H9 (cell line): ENCODE data around the gene FLVCR2. TPM values are rescaled to one million over a fixed set of nuclear protein-coding genes. Genes with fewer than 3 reads are reported as not detected.

ENCODE experiments used
- DNase-seq: peaks from one replicate; pipeline ENCODE4 v3.0.0-alpha.2; 2017
- H2AFZ ChIP-seq: one replicate; pipeline ENCODE4 v1.6.1; 2013; ENCODE audit warnings: mild to moderate bottlenecking, low read length, control low read depth, moderate library complexity
- H2AK5ac ChIP-seq: 2 replicates; pipeline ENCODE4 v1.6.1; 2013; ENCODE audit warnings: low read length, control low read depth, mixed read lengths; ENCODE audit not compliant: insufficient read length
- H2BK120ac ChIP-seq: one replicate; pipeline ENCODE4 v1.6.1; 2013; ENCODE audit warnings: low read depth, mild to moderate bottlenecking, low read length, control low read depth, inconsistent platforms; ENCODE audit not compliant: poor library complexity, severe bottlenecking
- H2BK12ac ChIP-seq: 2 replicates; pipeline ENCODE4 v1.6.1; 2013; ENCODE audit warnings: low read length, control low read depth, mixed read lengths, low read depth; ENCODE audit not compliant: insufficient read length
- H2BK15ac ChIP-seq: 2 replicates; pipeline ENCODE4 v1.6.1; 2013; ENCODE audit warnings: low read depth, low read length, control low read depth
- H2BK20ac ChIP-seq: one replicate; pipeline ENCODE4 v1.6.1; 2013; ENCODE audit warnings: low read depth, mild to moderate bottlenecking, low read length, control low read depth, inconsistent platforms; ENCODE audit not compliant: poor library complexity, severe bottlenecking
- H2BK5ac ChIP-seq: 2 replicates; pipeline ENCODE4 v1.6.1; 2013; ENCODE audit warnings: low read length, control low read depth, mixed read lengths; ENCODE audit not compliant: insufficient read length
- H3K14ac ChIP-seq: 2 replicates; pipeline ENCODE4 v1.6.1; 2013; ENCODE audit warnings: low read length, control low read depth; ENCODE audit not compliant: insufficient read depth
- H3K18ac ChIP-seq: 2 replicates; pipeline ENCODE4 v1.6.1; 2013; ENCODE audit warnings: low read depth, mild to moderate bottlenecking, mixed read lengths, low read length, control low read depth; ENCODE audit not compliant: insufficient read length
- H3K23ac ChIP-seq: 2 replicates; pipeline ENCODE4 v1.6.1; 2013; ENCODE audit warnings: low read length, control low read depth, mixed read lengths, low read depth; ENCODE audit not compliant: insufficient read length
- H3K23me2 ChIP-seq: 2 replicates; pipeline ENCODE4 v1.6.1; 2013; ENCODE audit warnings: low read depth, mild to moderate bottlenecking, mixed read lengths, low read length, control low read depth; ENCODE audit not compliant: insufficient read length, poor library complexity, severe bottlenecking
- H3K27ac ChIP-seq: 2 replicates; pipeline ENCODE4 v1.5.1; 2013; ENCODE audit warnings: low read length, control low read depth, mixed read lengths, low read depth; ENCODE audit not compliant: insufficient read length
- H3K27me3 ChIP-seq: 2 replicates; pipeline ENCODE4 v1.6.1; 2013; ENCODE audit warnings: low read length, control low read depth, inconsistent platforms; ENCODE audit not compliant: insufficient read depth
- H3K4ac ChIP-seq: 2 replicates; pipeline ENCODE4 v1.6.1; 2013; ENCODE audit warnings: low read depth, mild to moderate bottlenecking, control low read depth, inconsistent platforms, low read length, moderate library complexity
- H3K4me1 ChIP-seq: 2 replicates; pipeline ENCODE4 v1.6.1; 2013; ENCODE audit warnings: low read length, control low read depth, inconsistent platforms; ENCODE audit not compliant: insufficient read depth
- H3K4me2 ChIP-seq: 2 replicates; pipeline ENCODE4 v1.6.1; 2013; ENCODE audit warnings: low read length, control low read depth, mixed read lengths; ENCODE audit not compliant: insufficient read length, insufficient read depth
- H3K56ac ChIP-seq: 2 replicates; pipeline ENCODE4 v1.6.1; 2013; ENCODE audit warnings: low read depth, mild to moderate bottlenecking, mixed read lengths, low read length, control low read depth; ENCODE audit not compliant: insufficient read length
- H3K79me1 ChIP-seq: 2 replicates; pipeline ENCODE4 v1.6.1; 2013; ENCODE audit warnings: low read depth, mild to moderate bottlenecking, moderate library complexity, low read length, control low read depth, inconsistent platforms; ENCODE audit not compliant: insufficient read depth, poor library complexity, severe bottlenecking
- H3K79me2 ChIP-seq: 2 replicates; pipeline ENCODE4 v1.6.1; 2013; ENCODE audit warnings: low read length, control low read depth, inconsistent platforms; ENCODE audit not compliant: insufficient read depth
- H3K9ac ChIP-seq: 2 replicates; pipeline ENCODE4 v1.6.1; 2013; ENCODE audit warnings: low read length, control low read depth, mixed read lengths; ENCODE audit not compliant: insufficient read length; ENCODE audit errors: extremely low read depth
- H3K9me3 ChIP-seq: one replicate; pipeline ENCODE4 v1.6.1; 2013; ENCODE audit warnings: low read depth, low read length, inconsistent platforms; ENCODE audit not compliant: control insufficient read depth
- H3T11ph ChIP-seq: one replicate; pipeline ENCODE4 v1.6.1; 2013; ENCODE audit warnings: mild to moderate bottlenecking, low read length, control low read depth, inconsistent platforms
- H4K20me1 ChIP-seq: one replicate; pipeline ENCODE4 v1.6.1; 2013; ENCODE audit not compliant: control insufficient read depth, insufficient read length, insufficient read depth
- H4K5ac ChIP-seq: 2 replicates; pipeline ENCODE4 v1.6.1; 2013; ENCODE audit warnings: low read depth, mild to moderate bottlenecking, mixed read lengths, low read length, control low read depth; ENCODE audit not compliant: insufficient read length
- H4K8ac ChIP-seq: replicated peaks from 2 replicates; pipeline ENCODE4 v1.6.1; 2013; ENCODE audit warnings: low read length, control low read depth, mixed read lengths, low read depth; ENCODE audit not compliant: insufficient read length
- H4K91ac ChIP-seq: 2 replicates; pipeline ENCODE4 v1.6.1; 2013; ENCODE audit warnings: low read depth, mild to moderate bottlenecking, moderate library complexity, mixed read lengths, low read length, control low read depth; ENCODE audit not compliant: insufficient read length
- H3K27ac Mint-ChIP-seq, 3 experiments: 2 replicates in 2 of 3; 3 replicates in 1 of 3; pipeline ENCODE4 v1.8.0; 2020 to 2021; ENCODE audit warnings: mixed read lengths in 3 of 3, mild to moderate bottlenecking in 1 of 3, moderate library complexity in 1 of 3
- H3K27me3 Mint-ChIP-seq: 2 replicates; pipeline ENCODE4 v1.8.0; 2021; ENCODE audit warnings: low read depth, mild to moderate bottlenecking, moderate library complexity, mixed read lengths
- H3K36me3 Mint-ChIP-seq, 3 experiments: 2 replicates in 2 of 3; 3 replicates in 1 of 3; pipeline ENCODE4 v1.8.0; 2020 to 2021; ENCODE audit warnings: low read depth in 3 of 3, mixed read lengths in 3 of 3; ENCODE audit not compliant: insufficient read depth in 1 of 3
- H3K4me1 Mint-ChIP-seq, 2 experiments: 2 replicates each; pipeline ENCODE4 v1.8.0; 2020; ENCODE audit warnings: mixed read lengths in 2 of 2
- H3K4me3 Mint-ChIP-seq, 2 experiments: 2 replicates in 1 of 2; 3 replicates in 1 of 2; pipeline ENCODE4 v1.8.0; 2020 to 2021; ENCODE audit warnings: mild to moderate bottlenecking in 2 of 2, mixed read lengths in 2 of 2, moderate library complexity in 1 of 2
- H3K9me3 Mint-ChIP-seq, 2 experiments: 2 replicates in 1 of 2; 3 replicates in 1 of 2; pipeline ENCODE4 v1.8.0; 2020; ENCODE audit warnings: mild to moderate bottlenecking in 2 of 2, mixed read lengths in 2 of 2, moderate library complexity in 1 of 2
- WGBS: extraction: QIAGEN DNeasy Blood & Tissue Kit; methylation state at CpG from one replicate; pipeline ENCODE4 v1.1.7; 2013; ENCODE audit warnings: missing lambda C conversion rate, low lambda C conversion rate, mixed read lengths; ENCODE audit not compliant: insufficient read length; ENCODE audit errors: extremely low coverage; 5-methylcytosine and 5-hydroxymethylcytosine counted together
- total RNA-seq: library from RNA; stranded (reverse); gene quantifications from 2 replicates; pipeline ENCODE4 v1.2.1, GENCODE V29; 2021
- TF ChIP-seq, protein P1 (sequence below): fragments of 200-600 bp; sonication (generic); conservative IDR thresholded peaks from 3 replicates; pipeline ENCODE4 v1.8.0; 2021; ENCODE audit warnings: antibody characterized with exemption, mild to moderate bottlenecking

FLVCR2 gene
- total RNA-seq, 1 experiment from 2014 or later: 7.1 TPM

DNA sequence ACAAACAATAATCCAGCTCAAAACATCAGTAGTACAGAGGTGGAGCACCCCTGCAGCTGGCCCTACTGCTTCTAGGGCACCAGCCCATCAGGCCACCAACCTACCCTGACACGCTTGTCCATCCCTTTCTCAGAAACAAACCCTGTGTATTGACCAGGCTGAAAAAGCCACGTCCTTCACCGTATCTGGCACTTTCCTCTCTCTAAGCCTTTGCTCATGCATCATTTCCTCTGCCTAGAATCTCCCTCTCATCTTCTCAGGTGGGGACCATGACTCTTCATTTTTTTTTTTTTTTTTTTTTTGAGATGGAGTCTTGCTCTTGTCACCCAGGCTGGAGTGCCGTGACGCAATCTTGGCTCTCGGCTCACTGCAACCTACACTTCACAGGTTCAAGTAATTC lies 25.3 kb upstream of the FLVCR2 start:
- no peaks in the 10 kb centered on the region for H3K23me2 ChIP-seq
- no peak overlapping the region for H3K4ac ChIP-seq
- no peaks in the 10 kb centered on the region for H3K9me3 ChIP-seq
- no peaks in the 10 kb centered on the region for H3K79me2 ChIP-seq
- H2AK5ac ChIP-seq: no peak overlapping the region
- peaks cover 0 to 1% (median 0%) of the 10 kb centered on the region in 3 experiments; a peak in 1 of 7 replicates for H3K36me3 Mint-ChIP-seq
- no peak overlapping the region for H3T11ph ChIP-seq
- no peaks in the 10 kb centered on the region for H4K20me1 ChIP-seq
- H3K4me2 ChIP-seq: no peak overlapping the region
- H3K4me1 Mint-ChIP-seq: peaks cover 8 to 11% of the 10 kb centered on the region in 2 experiments
- H2AFZ ChIP-seq: no peak overlapping the region
- H2BK120ac ChIP-seq: no peak overlapping the region
- peaks cover 7% of the 10 kb centered on the region for H3K27me3 Mint-ChIP-seq
- no peak overlapping the region for H3K18ac ChIP-seq
- no CpG with 5 or more reads among the region's 6 CpGs for WGBS
- H4K91ac ChIP-seq: no peak overlapping the region
- H4K8ac ChIP-seq: no peak overlapping the region
- no peak overlapping the region for H3K9ac ChIP-seq
- no peak overlapping the region for H3K27ac ChIP-seq
- H3K23ac ChIP-seq: no peak overlapping the region
- H3K4me1 ChIP-seq: 0 out of 2 replicates have a peak, but pooled peaks cover 3% of the 10 kb centered on the region
- no peak overlapping the region for H3K27ac Mint-ChIP-seq
- no peak overlapping the region for H2BK20ac ChIP-seq
- no peak overlapping the region for H2BK12ac ChIP-seq
- no peak for DNase-seq
- H3K4me3 Mint-ChIP-seq: no peak overlapping the region
- H4K5ac ChIP-seq: no peak overlapping the region
- H3K14ac ChIP-seq: no peak overlapping the region
- no peak overlapping the region for H2BK15ac ChIP-seq
- peaks cover 0 to 7% of the 10 kb centered on the region in 2 experiments; a peak in 3 of 5 replicates for H3K9me3 Mint-ChIP-seq
- H3K79me1 ChIP-seq: no peaks in the 10 kb centered on the region
- H2BK5ac ChIP-seq: no peak overlapping the region
- H3K27me3 ChIP-seq: no peaks in the 10 kb centered on the region
- TF ChIP-seq, protein P1, sequence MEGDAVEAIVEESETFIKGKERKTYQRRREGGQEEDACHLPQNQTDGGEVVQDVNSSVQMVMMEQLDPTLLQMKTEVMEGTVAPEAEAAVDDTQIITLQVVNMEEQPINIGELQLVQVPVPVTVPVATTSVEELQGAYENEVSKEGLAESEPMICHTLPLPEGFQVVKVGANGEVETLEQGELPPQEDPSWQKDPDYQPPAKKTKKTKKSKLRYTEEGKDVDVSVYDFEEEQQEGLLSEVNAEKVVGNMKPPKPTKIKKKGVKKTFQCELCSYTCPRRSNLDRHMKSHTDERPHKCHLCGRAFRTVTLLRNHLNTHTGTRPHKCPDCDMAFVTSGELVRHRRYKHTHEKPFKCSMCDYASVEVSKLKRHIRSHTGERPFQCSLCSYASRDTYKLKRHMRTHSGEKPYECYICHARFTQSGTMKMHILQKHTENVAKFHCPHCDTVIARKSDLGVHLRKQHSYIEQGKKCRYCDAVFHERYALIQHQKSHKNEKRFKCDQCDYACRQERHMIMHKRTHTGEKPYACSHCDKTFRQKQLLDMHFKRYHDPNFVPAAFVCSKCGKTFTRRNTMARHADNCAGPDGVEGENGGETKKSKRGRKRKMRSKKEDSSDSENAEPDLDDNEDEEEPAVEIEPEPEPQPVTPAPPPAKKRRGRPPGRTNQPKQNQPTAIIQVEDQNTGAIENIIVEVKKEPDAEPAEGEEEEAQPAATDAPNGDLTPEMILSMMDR: no peak
- H3K56ac ChIP-seq: no peak overlapping the region
